Measurements from ENCODE around the gene TNRC6A. TPM values are rescaled to one million over a fixed set of nuclear protein-coding genes. Genes with fewer than 3 reads are reported as not detected.

Gene TNRC6A
- total and polyA plus RNA-seq, 2 of the 13 experiments (the other 11 are each of a cell fraction or from before 2014, with no cell fraction given): 30.9 to 43.6 TPM

DNA sequence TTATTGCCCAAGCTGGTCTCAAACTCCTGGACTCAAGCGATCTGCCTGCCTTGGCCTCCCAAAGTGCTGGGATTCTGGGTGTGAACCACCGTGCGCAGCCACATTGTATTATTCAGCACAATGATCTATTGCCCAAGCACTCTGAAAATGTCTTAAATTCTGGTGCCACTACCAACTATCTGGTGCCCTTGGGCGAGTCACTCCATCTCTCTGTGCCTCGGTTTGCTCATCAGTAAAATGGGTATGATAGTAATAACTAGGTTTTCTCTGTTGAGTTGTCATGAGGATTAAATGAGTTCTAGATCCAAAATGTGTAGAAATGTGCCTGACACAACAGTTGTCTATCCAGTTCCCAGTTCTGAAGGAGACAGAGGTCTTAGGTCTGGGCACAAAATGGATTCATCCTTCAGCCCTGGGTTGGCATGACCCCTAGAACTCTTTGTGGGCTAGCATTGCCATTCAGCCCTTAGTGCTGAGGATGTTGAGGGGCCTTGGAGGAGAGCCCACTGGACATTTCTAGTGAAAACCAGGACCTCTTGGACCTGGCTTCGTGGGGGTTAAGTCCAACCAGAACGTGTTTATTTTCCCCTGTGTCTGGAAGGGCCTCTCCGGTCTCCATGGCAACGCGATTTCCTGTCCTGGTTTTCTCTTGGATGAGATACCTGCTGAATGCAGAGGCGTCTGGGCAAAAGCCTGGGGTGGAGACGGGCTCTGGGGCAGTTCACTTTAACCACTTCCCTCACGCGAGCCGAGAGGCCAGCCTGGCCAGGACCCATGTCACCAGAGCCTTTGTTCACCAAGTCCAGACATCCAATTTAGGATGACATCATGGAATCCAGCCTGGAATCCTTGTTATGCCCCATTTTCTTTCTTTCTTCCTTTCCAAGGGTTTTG lies 43.7 kb upstream of the TNRC6A start (continued):
- TF ChIP-seq, protein P1, sequence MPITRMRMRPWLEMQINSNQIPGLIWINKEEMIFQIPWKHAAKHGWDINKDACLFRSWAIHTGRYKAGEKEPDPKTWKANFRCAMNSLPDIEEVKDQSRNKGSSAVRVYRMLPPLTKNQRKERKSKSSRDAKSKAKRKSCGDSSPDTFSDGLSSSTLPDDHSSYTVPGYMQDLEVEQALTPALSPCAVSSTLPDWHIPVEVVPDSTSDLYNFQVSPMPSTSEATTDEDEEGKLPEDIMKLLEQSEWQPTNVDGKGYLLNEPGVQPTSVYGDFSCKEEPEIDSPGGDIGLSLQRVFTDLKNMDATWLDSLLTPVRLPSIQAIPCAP (CRISPR knock-in tag; IDR thresholded peaks at IDR 0.05; ENCODE audit: low read depth): no peak
- TF ChIP-seq FOXJ3 (CRISPR knock-in tag; IDR thresholded peaks at IDR 0.05; ENCODE audit: borderline replicate concordance) (0 out of 2 replicates have a peak, but pooled peaks have one; percentile 31), TEAD3 (CRISPR knock-in tag; optimal IDR thresholded peaks at IDR 0.05; ENCODE audit: borderline replicate concordance) (peak; percentile 51), ZMYM4 (CRISPR knock-in tag; IDR thresholded peaks at IDR 0.05) (peak; percentile 32; the same call in 1 of the 2 replicates), GZF1 (CRISPR knock-in tag; IDR thresholded peaks at IDR 0.05) (no peak), ZNF407 (CRISPR knock-in tag; IDR thresholded peaks at IDR 0.05; ENCODE audit: not compliant biosample characterization) (peak; percentile 46), TERF1 (CRISPR knock-in tag; IDR thresholded peaks at IDR 0.05) (no peak), ETV5 (CRISPR knock-in tag; IDR thresholded peaks at IDR 0.05; ENCODE audit: borderline replicate concordance) (peak; percentile 66; the same call in 1 of the 2 replicates), ZFP82 (CRISPR knock-in tag; IDR thresholded peaks at IDR 0.05; ENCODE audit: borderline replicate concordance) (0 out of 2 replicates have a peak, but pooled peaks have one; percentile 45), CREM (IDR thresholded peaks at IDR 0.05) (no peak; the same call in 1 of the 2 replicates), CREM (CRISPR knock-in tag; IDR thresholded peaks at IDR 0.05) (no peak), ZNF614 (CRISPR knock-in tag; IDR thresholded peaks at IDR 0.05; ENCODE audit: borderline replicate concordance) (0 out of 2 replicates have a peak, but pooled peaks have one; percentile 16), ZNF766 (CRISPR knock-in tag; IDR thresholded peaks at IDR 0.05; ENCODE audit: borderline replicate concordance) (no peak; the same call in 1 of the 2 replicates), LCORL (IDR thresholded peaks at IDR 0.05) (no peak), LCORL (CRISPR knock-in tag; IDR thresholded peaks at IDR 0.05) (peak; percentile 76), ZNF788 (CRISPR knock-in tag; IDR thresholded peaks at IDR 0.05; ENCODE audit: borderline replicate concordance) (peak; percentile 56; the same call in 1 of the 2 replicates), HDAC1 (CRISPR knock-in tag; IDR thresholded peaks at IDR 0.05) (peak; percentile 64), MAZ (IDR thresholded peaks at IDR 0.05; ENCODE audit: borderline replicate concordance, low read depth, low read length) (no peak), MAZ (CRISPR knock-in tag; IDR thresholded peaks at IDR 0.05; ENCODE audit: low read depth) (no peak)
